HCT116 (cell line): ENCODE results near the gene GUCY2D. TPM values are rescaled to one million over a fixed set of nuclear protein-coding genes. Genes with fewer than 3 reads are reported as not detected.

ENCODE experiments used
- ATAC-seq: fragments of 200-7000 bp; cut with Tn5 transposase; 2 replicates; pipeline ENCODE4 v1.9.1; 2020; ENCODE audit warnings: mild to moderate bottlenecking, moderate library complexity
- BruUV-seq: library from RNA; stranded (reverse); fragments of 400-500 nt; replicated peaks from 2 replicates; lab custom pipeline; 2021; lab: Mats Ljungman, UMichigan
- CTCF ChIA-PET: fragments of 300-600 bp; sonication (Branson Sonifier 250); formaldehyde crosslinking; loops from one replicate; lab custom pipeline; 2021; ENCODE audit warnings: antibody characterized with exemption; lab: Charles Lee
- POLR2A ChIA-PET: fragments of 300-600, 350-600 bp; sonication (Branson Sonifier 250); formaldehyde crosslinking; loops from one replicate; lab custom pipeline; 2021; ENCODE audit warnings: antibody characterized with exemption; lab: Charles Lee
- RAD21 ChIA-PET, 2 experiments: fragments of 300-600 bp; sonication (Branson Sonifier 250); formaldehyde crosslinking; loops; one replicate each; lab custom pipeline; 2023; ENCODE audit warnings: low total read pairs in 2 of 2; ENCODE audit not compliant: uncharacterized antibody in 2 of 2, unreplicated experiment in 2 of 2, low non-redundant PET in 1 of 2; lab: Charles Lee
- DNase-seq: peaks from one replicate; pipeline ENCODE4 v3.0.0-alpha.2; 2010; ENCODE audit warnings: low read depth, low spot score
- H2AFZ ChIP-seq: fragments of 200-600 bp; shearing (Covaris generic), sonication (generic); 2 replicates; pipeline ENCODE4 v1.6.1; 2017; ENCODE audit warnings: low read depth, mixed run types, mixed read lengths, antibody characterized with exemption, low read length; ENCODE audit not compliant: poor library complexity, severe bottlenecking
- H3K27ac ChIP-seq: 2 replicates; pipeline ENCODE4 v1.5.1; 2012; ENCODE audit warnings: low read depth, low read length
- H3K27me3 ChIP-seq: fragments of 200-600 bp; sonication (generic); 2 replicates; pipeline ENCODE4 v1.6.1; 2016; ENCODE audit warnings: mixed run types, low read length, mixed read lengths; ENCODE audit not compliant: insufficient read depth
- H3K36me3 ChIP-seq, 2 experiments: fragments of 200-500 bp in 1 of 2; fragments of 200-600 bp in 1 of 2; sonication (Bioruptor generic) in 1 of 2; sonication (generic) in 1 of 2; 2 replicates each; pipeline versions ENCODE4 v1.5.1 to v1.6.1; 2014 to 2016; ENCODE audit warnings: low read length in 2 of 2, inconsistent platforms in 1 of 2, mixed read lengths in 1 of 2, mixed run types in 1 of 2; ENCODE audit not compliant: insufficient read depth in 2 of 2, control insufficient read depth in 1 of 2
- H3K4me1 ChIP-seq, 2 experiments: fragments of 200-600 bp in 1 of 2; sonication (generic) in 1 of 2; 2 replicates each; pipeline versions ENCODE4 v1.5.1 to v1.6.1; 2012 to 2017; ENCODE audit warnings: low read length in 2 of 2, inconsistent platforms in 1 of 2, mild to moderate bottlenecking in 1 of 2, mixed read lengths in 1 of 2, mixed run types in 1 of 2, moderate library complexity in 1 of 2; ENCODE audit not compliant: insufficient read depth in 2 of 2, control insufficient read depth in 1 of 2
- H3K4me2 ChIP-seq: fragments of 200-600 bp; sonication (generic); 2 replicates; pipeline ENCODE4 v1.6.1; 2017; ENCODE audit warnings: mixed run types, low read length, mixed read lengths
- H3K4me3 ChIP-seq, 2 experiments: fragments of 200-600 bp in 1 of 2; sonication (generic) in 1 of 2; replicated peaks in 1 of 2; 2 replicates each; pipeline ENCODE4 v1.5.1; 2011 to 2016; ENCODE audit warnings: low read length in 2 of 2, control low read depth in 1 of 2, low read depth in 1 of 2, mild to moderate bottlenecking in 1 of 2, mixed read lengths in 1 of 2, mixed run types in 1 of 2
- H3K79me2 ChIP-seq: fragments of 200-600 bp; sonication (generic); 2 replicates; pipeline ENCODE4 v1.6.1; 2017; ENCODE audit warnings: mild to moderate bottlenecking, mixed run types, low read length, moderate library complexity, mixed read lengths; ENCODE audit not compliant: insufficient read depth
- H3K9ac ChIP-seq: fragments of 200-600 bp; sonication (generic); 2 replicates; pipeline ENCODE4 v1.6.1; 2016; ENCODE audit warnings: low read length, mixed read lengths
- H3K9me2 ChIP-seq: fragments of 200-600 bp; sonication (generic), shearing (Covaris generic); 2 replicates; pipeline ENCODE4 v1.6.1; 2017; ENCODE audit warnings: mixed run types, mild to moderate bottlenecking, moderate library complexity; ENCODE audit not compliant: insufficient read depth
- H3K9me3 ChIP-seq, 2 experiments: fragments of 200-500 bp in 1 of 2; fragments of 200-600 bp in 1 of 2; sonication (Bioruptor generic) in 1 of 2; sonication (generic) in 1 of 2; 2 replicates each; pipeline ENCODE4 v1.6.1; 2014 to 2017; ENCODE audit warnings: low read length in 2 of 2, mixed read lengths in 2 of 2, inconsistent platforms in 1 of 2, low read depth in 1 of 2, mild to moderate bottlenecking in 1 of 2, mixed run types in 1 of 2, moderate library complexity in 1 of 2; ENCODE audit not compliant: control insufficient read depth in 1 of 2, insufficient read depth in 1 of 2
- H4K20me1 ChIP-seq: fragments of 200-600 bp; sonication (generic), shearing (Covaris generic); 2 replicates; pipeline ENCODE4 v1.6.1; 2017; ENCODE audit warnings: mixed run types, mild to moderate bottlenecking, moderate library complexity; ENCODE audit not compliant: insufficient read depth
- ELF1 ChIP-seq: IDR thresholded peaks from 2 replicates; pipeline ENCODE4 v1.6.1; 2012; ENCODE audit warnings: low read depth, borderline replicate concordance
- EZH2 ChIP-seq: fragments of 200-600 bp; sonication (generic); IDR thresholded peaks from 2 replicates; pipeline ENCODE4 v1.6.1; 2017; ENCODE audit warnings: antibody characterized with exemption, mixed run types
- EZH2phosphoT487 ChIP-seq: fragments of 200-600 bp; IDR thresholded peaks from 2 replicates; pipeline ENCODE4 v1.6.1; 2018; ENCODE audit warnings: antibody characterized with exemption, borderline replicate concordance
- JUND ChIP-seq: IDR thresholded peaks from 2 replicates; pipeline ENCODE4 v1.6.1; 2012
- REST ChIP-seq: IDR thresholded peaks from 2 replicates; pipeline ENCODE4 v1.6.1; 2012; ENCODE audit warnings: low read depth
- SRF ChIP-seq: IDR thresholded peaks from 2 replicates; pipeline ENCODE4 v1.6.1; 2012; ENCODE audit warnings: low read depth
- intact Hi-C: fragments of 100-400 bp; cut with micrococcal nuclease; formaldehyde crosslinking; loops from 2 replicates; pipeline ENCODE4 v1.10.0; 2022
- total RNA-seq: library from RNA; stranded (reverse); gene quantifications from one replicate; pipeline ENCODE4 v1.2.1, GENCODE V29; 2021; ENCODE audit not compliant: unreplicated experiment

GUCY2D gene
- total RNA-seq, 1 experiment from 2014 or later: 1.4 TPM

GRCh38 chr17:8064561-8065019 lies 62.2 kb downstream of the GUCY2D start:
- H3K36me3 ChIP-seq: no peaks in the 10 kb centered on the region
- no peak overlapping the region for H3K27ac ChIP-seq
- H3K9me3 ChIP-seq: no peaks in the 10 kb centered on the region
- ChIA-PET CTCF (interaction anchor here (1.7 kb wide), 1 partner anchor 9 kb away, joined by 4 read pairs; no protein-coding TSS in a partner anchor), RAD21 (no interaction called here), POLR2A (no interaction called here)
- TF ChIP-seq EZH2 (no peak), JUND (no peak), SRF (no peak), ELF1 (no peak), EZH2phosphoT487 (no peak), REST (no peak)
- DNase-seq: no peak
- no peak overlapping the region for H3K4me3 ChIP-seq
- H3K9ac ChIP-seq: no peak overlapping the region
- H3K79me2 ChIP-seq: no peaks in the 10 kb centered on the region
- no peak overlapping the region for H2AFZ ChIP-seq
- ATAC-seq: no peak
- H4K20me1 ChIP-seq: no peaks in the 10 kb centered on the region
- intact Hi-C loops: loop anchor here (5.0 kb wide), 4 partner anchors 238 to 723 kb away; partner anchors contain the start of gene RPL26
- H3K9me2 ChIP-seq: no peaks in the 10 kb centered on the region
- no peak overlapping the region for H3K4me2 ChIP-seq
- peaks cover 0 to 8% of the 10 kb centered on the region in 2 experiments; a peak in 2 of 4 replicates for H3K4me1 ChIP-seq
- BruUV-seq: no TSS peak
- no peaks in the 10 kb centered on the region for H3K27me3 ChIP-seq
